ENCODE data around the gene CIRBP. TPM values are rescaled to one million over a fixed set of nuclear protein-coding genes. Genes with fewer than 3 reads are reported as not detected.

CIRBP gene
- total RNA-seq, 1 experiment from 2014 or later = 263 TPM

DNA sequence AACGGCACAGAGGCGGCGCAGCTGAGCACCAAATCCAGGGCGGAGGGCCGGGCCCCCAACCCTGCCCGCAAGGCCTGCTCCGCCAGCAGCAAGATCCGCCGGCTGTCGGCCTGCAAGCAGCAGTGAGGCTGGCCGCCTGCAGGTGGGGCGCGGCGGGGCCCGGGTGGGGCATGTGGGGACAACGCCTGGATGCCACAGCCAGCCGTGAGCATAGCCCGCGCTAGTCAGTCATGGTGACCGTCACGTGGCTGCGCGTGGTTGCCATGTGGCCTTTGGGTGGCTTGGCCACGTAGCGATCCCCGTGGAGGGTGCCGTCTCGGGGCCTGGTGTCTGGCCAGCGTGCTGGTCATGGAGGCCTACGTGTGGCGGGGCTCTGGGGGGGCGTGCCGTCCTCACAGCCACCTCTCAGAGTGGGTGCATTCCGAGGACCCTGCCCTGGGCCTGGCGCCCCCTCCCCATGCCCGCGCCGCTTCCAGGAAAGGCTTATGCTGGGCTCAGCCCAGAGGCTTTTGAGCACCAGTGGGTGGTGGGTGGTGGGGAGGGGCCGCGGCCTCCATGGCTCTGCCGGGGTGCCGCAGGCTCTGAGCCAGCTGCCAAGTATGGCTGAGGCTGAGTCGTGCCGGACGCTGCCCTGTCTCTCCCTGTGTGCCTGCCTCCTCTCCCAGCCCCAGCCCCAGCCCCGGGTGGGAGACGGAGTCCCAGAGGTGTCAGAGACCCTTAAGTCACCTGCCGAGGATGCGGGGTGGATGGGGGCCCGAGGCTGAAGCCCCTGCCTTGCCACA lies 42.4 kb upstream of the CIRBP start:
- H3K9ac ChIP-seq (ENCODE audit: extremely low read depth, insufficient read length, low read length) = no peak overlapping the region

More for the DNA sequence above, 42.4 kb upstream of the CIRBP start:
- no peak overlapping the region for H3K18ac ChIP-seq (ENCODE audit: insufficient read length, low read depth, low read length)
- H3T11ph ChIP-seq (ENCODE audit: low read length) = no peak overlapping the region
- no peak overlapping the region for H3K4me2 ChIP-seq (ENCODE audit: insufficient read depth, insufficient read length, low read length)
- H2BK120ac ChIP-seq (ENCODE audit: low read depth, low read length, poor library complexity, severe bottlenecking) = no peak overlapping the region
- no peak overlapping the region for H2BK20ac ChIP-seq (ENCODE audit: low read depth, low read length, poor library complexity, severe bottlenecking)
- H2BK5ac ChIP-seq (ENCODE audit: insufficient read length, low read length) = no peak overlapping the region
- Mint-ChIP-seq H3K27ac (no peak overlapping the region), H3K4me1 (0 out of 4 replicates have a peak, but pooled peaks cover 0 to 2% of the 10 kb centered on the region in 2 experiments), H3K27me3 (ENCODE audit: low read depth) (no peaks in the 10 kb centered on the region), H3K4me3 (no peak overlapping the region), H3K36me3 (ENCODE audit: insufficient read depth in 1 of 3, low read depth in 3 of 3) (peaks cover 2 to 12% (median 9%) of the 10 kb centered on the region in 3 experiments; a peak in 5 of 7 replicates), H3K9me3 (no peaks in the 10 kb centered on the region)
- no peak overlapping the region for H2BK15ac ChIP-seq (ENCODE audit: low read depth, low read length)
- no peak overlapping the region for H3K4ac ChIP-seq (ENCODE audit: low read depth, low read length)
- no peak for DNase-seq
- no peaks in the 10 kb centered on the region for H3K23me2 ChIP-seq (ENCODE audit: insufficient read length, low read depth, low read length, poor library complexity, severe bottlenecking)
- no peak overlapping the region for H3K27ac ChIP-seq (ENCODE audit: insufficient read length, low read depth, low read length)
- no peaks in the 10 kb centered on the region for H3K79me2 ChIP-seq (ENCODE audit: insufficient read depth, low read length)
- H2AFZ ChIP-seq (ENCODE audit: low read length) = no peak overlapping the region
- no peaks in the 10 kb centered on the region for H3K9me3 ChIP-seq (ENCODE audit: control insufficient read depth, low read depth, low read length)
- H2AK5ac ChIP-seq (ENCODE audit: insufficient read length, low read length) = no peak overlapping the region
- H3K56ac ChIP-seq (ENCODE audit: insufficient read length, low read depth, low read length) = no peak overlapping the region
- H3K79me1 ChIP-seq (ENCODE audit: insufficient read depth, low read depth, low read length, poor library complexity, severe bottlenecking) = no peaks in the 10 kb centered on the region
- H3K4me1 ChIP-seq (ENCODE audit: insufficient read depth, low read length) = no peaks in the 10 kb centered on the region
- 0 out of 3 replicates have a peak, but pooled peaks have one; percentile 12 for TF ChIP-seq CTCF (conservative IDR thresholded peaks at IDR 0.05)
- H4K91ac ChIP-seq (ENCODE audit: insufficient read length, low read depth, low read length) = no peak overlapping the region
- no peak overlapping the region for H2BK12ac ChIP-seq (ENCODE audit: insufficient read length, low read depth, low read length)
- no peak overlapping the region for H3K23ac ChIP-seq (ENCODE audit: insufficient read length, low read depth, low read length)
- H4K20me1 ChIP-seq (ENCODE audit: control insufficient read depth, insufficient read depth, insufficient read length) = no peaks in the 10 kb centered on the region
- H4K8ac ChIP-seq (replicated peaks; ENCODE audit: insufficient read length, low read depth, low read length) = no peak overlapping the region
- no peak overlapping the region for H4K5ac ChIP-seq (ENCODE audit: insufficient read length, low read depth, low read length)
- H3K14ac ChIP-seq (ENCODE audit: insufficient read depth, low read length) = no peak overlapping the region
- no peaks in the 10 kb centered on the region for H3K27me3 ChIP-seq (ENCODE audit: insufficient read depth, low read length)
- WGBS (ENCODE audit: extremely low coverage, insufficient read length, low lambda C conversion rate) = no CpG with 5 or more reads among the region's 50 CpGs
